IMR-90 (cell line): ENCODE results near the gene CES2. TPM values are rescaled to one million over a fixed set of nuclear protein-coding genes. Genes with fewer than 3 reads are reported as not detected.

Experiments used
- ATAC-seq: fragments of 200-7000 bp; cut with Tn5 transposase; 2 replicates; pipeline ENCODE4 v1.9.1; 2020; ENCODE audit warnings: low read depth, mild to moderate bottlenecking, moderate library complexity
- BruUV-seq: library from RNA; stranded (reverse); fragments of 400-500 nt; replicated peaks from 2 replicates; lab custom pipeline; 2021; lab: Mats Ljungman, UMichigan
- CTCF ChIA-PET: fragments of 300-600 bp; formaldehyde crosslinking; extraction: SDS; loops from one replicate; lab custom pipeline; 2021; ENCODE audit warnings: antibody characterized with exemption; lab: Yijun Ruan, JAX
- POLR2A ChIA-PET: fragments of 300-600 bp; sonication (Branson Sonifier 250); formaldehyde crosslinking; loops from one replicate; lab custom pipeline; 2022; ENCODE audit warnings: antibody characterized with exemption; ENCODE audit not compliant: unreplicated experiment; lab: Charles Lee
- DNase-seq: peaks from one replicate; pipeline ENCODE4 v3.0.0; 2013
- H2AFZ ChIP-seq: replicated peaks from 2 replicates; pipeline ENCODE3; 2013; ENCODE audit warnings: low read length, mild to moderate bottlenecking; ENCODE audit not compliant: poor library complexity
- H2AK5ac ChIP-seq: 2 replicates; pipeline ENCODE4 v1.6.1; 2013; ENCODE audit warnings: low read depth, low read length, inconsistent platforms
- H2AK9ac ChIP-seq: replicated peaks from 2 replicates; pipeline ENCODE3; 2013; ENCODE audit warnings: mild to moderate bottlenecking, low read depth, low read length, moderate library complexity; ENCODE audit not compliant: poor library complexity
- H2BK120ac ChIP-seq: 2 replicates; pipeline ENCODE4 v1.6.1; 2013; ENCODE audit warnings: low read depth, low read length, inconsistent platforms
- H2BK15ac ChIP-seq: 3 replicates; pipeline ENCODE4 v1.6.1; 2013; ENCODE audit warnings: low read depth, low read length, inconsistent platforms
- H2BK20ac ChIP-seq: 2 replicates; pipeline ENCODE4 v1.6.1; 2013; ENCODE audit warnings: low read depth, mild to moderate bottlenecking, inconsistent platforms, low read length, moderate library complexity
- H2BK5ac ChIP-seq: 2 replicates; pipeline ENCODE4 v1.6.1; 2013; ENCODE audit warnings: mild to moderate bottlenecking, low read depth, low read length, inconsistent platforms; ENCODE audit not compliant: poor library complexity, severe bottlenecking
- H3K14ac ChIP-seq: replicated peaks from 2 replicates; pipeline ENCODE4 v1.6.1; 2013; ENCODE audit warnings: low read depth, low read length, inconsistent platforms
- H3K18ac ChIP-seq: 2 replicates; pipeline ENCODE4 v1.6.1; 2013; ENCODE audit warnings: low read depth, low read length, control low read depth
- H3K23ac ChIP-seq: 2 replicates; pipeline ENCODE4 v1.6.1; 2013; ENCODE audit warnings: low read depth, low read length, inconsistent platforms
- H3K27ac ChIP-seq: 2 replicates; pipeline ENCODE4 v1.5.1; 2013; ENCODE audit warnings: mild to moderate bottlenecking, control low read depth, low read length; ENCODE audit not compliant: insufficient read depth
- H3K27me3 ChIP-seq: 2 replicates; pipeline ENCODE4 v1.6.1; 2013; ENCODE audit warnings: low read length; ENCODE audit not compliant: control insufficient read depth, insufficient read depth
- H3K36me3 ChIP-seq: 2 replicates; pipeline ENCODE4 v1.6.1; 2013; ENCODE audit warnings: low read length, mixed read lengths; ENCODE audit not compliant: control insufficient read depth, insufficient read depth
- H3K4ac ChIP-seq: 2 replicates; pipeline ENCODE4 v1.6.1; 2013; ENCODE audit warnings: low read depth, low read length, inconsistent platforms
- H3K4me1 ChIP-seq: 2 replicates; pipeline ENCODE4 v1.6.1; 2013; ENCODE audit warnings: low read length, mixed read lengths; ENCODE audit not compliant: control insufficient read depth, insufficient read depth
- H3K4me2 ChIP-seq: 2 replicates; pipeline ENCODE4 v1.6.1; 2013; ENCODE audit warnings: low read depth, mild to moderate bottlenecking, control low read depth, low read length, moderate library complexity
- H3K4me3 ChIP-seq: 2 replicates; pipeline ENCODE4 v1.5.1; 2013; ENCODE audit warnings: low read depth, mild to moderate bottlenecking, control low read depth, low read length, moderate library complexity; ENCODE audit not compliant: insufficient read depth
- H3K56ac ChIP-seq: 2 replicates; pipeline ENCODE4 v1.6.1; 2013; ENCODE audit warnings: low read length, inconsistent platforms; ENCODE audit not compliant: insufficient read depth; ENCODE audit errors: extremely low read depth
- H3K79me1 ChIP-seq, 2 experiments: 2 replicates each; pipeline ENCODE4 v1.6.1; 2013; ENCODE audit warnings: low read length in 2 of 2, inconsistent platforms in 1 of 2, low read depth in 1 of 2
- H3K9ac ChIP-seq: 2 replicates; pipeline ENCODE4 v1.6.1; 2013; ENCODE audit warnings: low read depth, low read length, control low read depth
- H3K9me1 ChIP-seq: 2 replicates; pipeline ENCODE4 v1.6.1; 2013; ENCODE audit warnings: low read length, inconsistent platforms; ENCODE audit not compliant: insufficient read depth
- H3K9me3 ChIP-seq: 2 replicates; pipeline ENCODE4 v1.6.1; 2013; ENCODE audit warnings: low read length; ENCODE audit not compliant: control insufficient read depth, insufficient read depth
- H4K20me1 ChIP-seq: 2 replicates; pipeline ENCODE4 v1.6.1; 2013; ENCODE audit warnings: low read length, inconsistent platforms; ENCODE audit not compliant: insufficient read depth
- H4K5ac ChIP-seq: 2 replicates; pipeline ENCODE4 v1.6.1; 2013; ENCODE audit warnings: mild to moderate bottlenecking, low read depth, low read length, control low read depth
- H4K8ac ChIP-seq, 2 experiments: 2 replicates each; pipeline ENCODE4 v1.6.1; 2013; ENCODE audit warnings: low read depth in 2 of 2, low read length in 2 of 2, control low read depth in 1 of 2, inconsistent platforms in 1 of 2
- H4K91ac ChIP-seq: 2 replicates; pipeline ENCODE4 v1.6.1; 2013; ENCODE audit warnings: low read depth, low read length, inconsistent platforms; ENCODE audit not compliant: insufficient read depth
- POLR2A ChIP-seq: IDR thresholded peaks from 2 replicates; pipeline ENCODE4 v1.6.1; 2012; ENCODE audit warnings: mild to moderate bottlenecking, low read depth, low read length
- RAD21 ChIP-seq: IDR thresholded peaks from 2 replicates; pipeline ENCODE4 v1.6.1; 2012; ENCODE audit warnings: low read length, improper control_type of control experiment
- RFX5 ChIP-seq: IDR thresholded peaks from 2 replicates; pipeline ENCODE4 v1.8.0; 2012; ENCODE audit warnings: low read depth, mild to moderate bottlenecking, low read length, moderate library complexity
- USF2 ChIP-seq: fragments of 150-350 bp; IDR thresholded peaks from 2 replicates; pipeline ENCODE4 v1.6.1; 2017; ENCODE audit warnings: mild to moderate bottlenecking, antibody characterized with exemption, low read length, low read depth
- WGBS, 2 experiments: methylation state at CpG; one replicate each; pipeline versions ENCODE4 v1.1.5 to v1.1.7; 2013; ENCODE audit warnings: missing lambda C conversion rate in 2 of 2; ENCODE audit not compliant: insufficient read length in 1 of 2; ENCODE audit errors: extremely low coverage in 2 of 2; 5-methylcytosine and 5-hydroxymethylcytosine counted together
- dilution Hi-C: fragments of 300-500 bp; cut with HindIII; formaldehyde crosslinking; loops from one replicate; pipeline ENCODE4 v1.14.3; 2018; ENCODE audit warnings: low sequenced_read_pairs; ENCODE audit not compliant: unreplicated experiment
- in situ Hi-C: fragments of 300-500 bp; cut with MboI; formaldehyde crosslinking; loops from 3 replicates; pipeline ENCODE4 v1.14.3; 2019; ENCODE audit warnings: low sequenced_read_pairs, inconsistent platforms, mixed read lengths
- intact Hi-C: fragments of 100-400 bp; cut with micrococcal nuclease; formaldehyde crosslinking; loops from 2 replicates; pipeline ENCODE4 v1.10.0; 2022
- polyA plus RNA-seq, 3 experiments: library from polyadenylated mRNA; depleted of rRNA; stranded (reverse); fragments of >200 nt; gene quantifications; 2 replicates each; pipeline ENCODE4 v1.2.3, GENCODE V29; 2012; ENCODE audit warnings: low replicate concordance in 1 of 3
- total RNA-seq: library from RNA; depleted of rRNA; stranded (reverse); fragments of >200 nt; gene quantifications from 2 replicates; pipeline ENCODE4 v1.2.3, GENCODE V29; 2012

The CES2 gene
- total and polyA plus RNA-seq, 2 of the 4 experiments (the other 2 are of a cell fraction) = 15.1 to 23.2 TPM

GRCh38 chr16:66958857-66959703 is 23.8 kb downstream of the CES2 start:
- ATAC-seq (no peak), DNase-seq (no peak)
- 60% methylated on average over 5 of the region's 7 CpGs; no CpG with 5 or more reads in 1 of the 2 experiments for WGBS, 2 experiments
- H2BK15ac ChIP-seq = no peak overlapping the region
- dilution Hi-C loops = no loop called here
- H3K56ac ChIP-seq = no peak overlapping the region
- no peak overlapping the region for H3K4ac ChIP-seq
- H2BK20ac ChIP-seq = no peak overlapping the region
- no peaks in the 10 kb centered on the region for H3K79me1 ChIP-seq
- H3K27me3 ChIP-seq = peaks cover 16% of the 10 kb centered on the region
- no peak overlapping the region for H4K8ac ChIP-seq
- H2BK120ac ChIP-seq = no peak overlapping the region
- ChIA-PET POLR2A (interaction anchor here (0.6 kb wide), 1 partner anchor 76 kb away, joined by 3 read pairs; no protein-coding TSS in a partner anchor), CTCF (interaction anchor here (1.2 to 1.5 kb wide), 2 partner anchors 12 to 64 kb away, joined by 4 read pairs; no protein-coding TSS in a partner anchor)
- intact Hi-C loops = no loop called here
- no peaks in the 10 kb centered on the region for H3K36me3 ChIP-seq
- H4K5ac ChIP-seq = no peak overlapping the region
- H2AK5ac ChIP-seq = no peak overlapping the region
- no peak overlapping the region for H3K23ac ChIP-seq
- no peak overlapping the region for H2AFZ ChIP-seq
- in situ Hi-C loops = no loop called here
- H3K27ac ChIP-seq = no peak overlapping the region
- H3K18ac ChIP-seq = no peak overlapping the region
- no peak overlapping the region for H3K4me2 ChIP-seq
- H3K4me3 ChIP-seq = no peak overlapping the region
- peaks cover 3% of the 10 kb centered on the region; the same call in 1 of the 2 replicates for H3K9me1 ChIP-seq
- no TSS peak for BruUV-seq
- H3K4me1 ChIP-seq = no peaks in the 10 kb centered on the region
- no peak overlapping the region for H4K91ac ChIP-seq
- no peak overlapping the region for H3K14ac ChIP-seq
- H2BK5ac ChIP-seq = no peak overlapping the region
- no peak overlapping the region for H2AK9ac ChIP-seq
- no peaks in the 10 kb centered on the region for H3K9me3 ChIP-seq
- TF ChIP-seq USF2 = no peak
- no peak for TF ChIP-seq RFX5
- no peak for TF ChIP-seq RAD21
- TF ChIP-seq POLR2A = no peak
- no peaks in the 10 kb centered on the region for H4K20me1 ChIP-seq
- H3K9ac ChIP-seq = no peak overlapping the region
